ENCODE results near the gene PHTF1.

The PHTF1 gene

DNA sequence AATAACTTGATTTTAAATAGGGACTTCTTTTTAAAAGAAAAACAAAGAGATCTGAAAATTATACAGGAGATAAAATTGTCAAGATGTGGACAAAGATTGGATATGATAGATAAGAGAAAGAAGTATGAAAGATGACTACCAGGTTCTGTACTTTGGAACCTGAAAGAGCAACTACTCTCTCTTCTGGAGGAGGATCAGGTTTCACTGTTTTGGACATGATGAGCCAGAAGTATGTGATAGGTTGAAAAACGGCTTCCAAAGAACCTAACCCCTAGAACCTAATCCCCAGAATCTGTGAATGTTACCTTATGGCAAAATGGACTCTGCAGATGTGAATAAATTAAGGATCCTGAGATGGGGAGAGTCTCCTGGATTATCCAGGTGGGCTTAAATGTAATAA is 26.8 kb upstream of the PHTF1 start:
- no peak overlapping the region for H3K4me3 ChIP-seq (ENCODE audit: low read depth, low read length)
- TF ChIP-seq, protein P1, sequence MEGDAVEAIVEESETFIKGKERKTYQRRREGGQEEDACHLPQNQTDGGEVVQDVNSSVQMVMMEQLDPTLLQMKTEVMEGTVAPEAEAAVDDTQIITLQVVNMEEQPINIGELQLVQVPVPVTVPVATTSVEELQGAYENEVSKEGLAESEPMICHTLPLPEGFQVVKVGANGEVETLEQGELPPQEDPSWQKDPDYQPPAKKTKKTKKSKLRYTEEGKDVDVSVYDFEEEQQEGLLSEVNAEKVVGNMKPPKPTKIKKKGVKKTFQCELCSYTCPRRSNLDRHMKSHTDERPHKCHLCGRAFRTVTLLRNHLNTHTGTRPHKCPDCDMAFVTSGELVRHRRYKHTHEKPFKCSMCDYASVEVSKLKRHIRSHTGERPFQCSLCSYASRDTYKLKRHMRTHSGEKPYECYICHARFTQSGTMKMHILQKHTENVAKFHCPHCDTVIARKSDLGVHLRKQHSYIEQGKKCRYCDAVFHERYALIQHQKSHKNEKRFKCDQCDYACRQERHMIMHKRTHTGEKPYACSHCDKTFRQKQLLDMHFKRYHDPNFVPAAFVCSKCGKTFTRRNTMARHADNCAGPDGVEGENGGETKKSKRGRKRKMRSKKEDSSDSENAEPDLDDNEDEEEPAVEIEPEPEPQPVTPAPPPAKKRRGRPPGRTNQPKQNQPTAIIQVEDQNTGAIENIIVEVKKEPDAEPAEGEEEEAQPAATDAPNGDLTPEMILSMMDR (IDR thresholded peaks at IDR 0.05; ENCODE audit: borderline replicate concordance, insufficient read depth, low read depth, low read length) = no peak

DNA sequence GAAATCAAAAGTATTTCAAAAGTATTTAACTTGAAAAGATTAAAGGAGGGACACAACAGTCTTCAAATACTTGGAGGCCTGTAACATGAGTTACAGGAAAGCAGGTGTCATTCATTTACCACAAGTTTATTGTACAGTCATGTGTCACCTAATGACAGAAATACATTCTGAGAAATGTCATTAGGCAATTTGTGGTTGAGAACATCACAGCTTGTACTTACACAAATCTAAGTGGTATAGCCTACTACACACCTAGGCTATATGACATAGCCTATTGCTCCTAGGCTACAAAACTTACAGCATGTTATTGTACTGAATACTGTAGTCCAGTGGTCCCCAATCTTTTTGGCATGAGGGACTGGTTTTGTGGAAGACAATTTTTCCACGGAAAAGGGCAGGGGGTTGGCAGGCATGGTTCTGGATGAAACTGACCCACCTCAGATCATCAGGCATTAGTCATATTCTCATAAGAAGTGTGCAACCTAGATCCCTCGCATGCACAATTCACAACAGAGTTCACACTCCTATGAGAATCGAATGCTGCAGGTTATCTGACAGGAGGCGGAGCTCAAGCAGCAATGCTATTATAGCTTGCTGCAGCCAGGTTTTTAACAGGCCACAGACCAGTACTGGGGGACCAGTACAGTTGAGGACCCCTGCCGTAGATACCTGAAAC is 25.0 kb upstream of the PHTF1 start:
- TF ChIP-seq, protein P1 (IDR thresholded peaks at IDR 0.05; ENCODE audit: borderline replicate concordance, insufficient read depth, low read depth, low read length) = no peak
- H3K4me3 ChIP-seq (ENCODE audit: low read depth, low read length) = no peak overlapping the region

DNA sequence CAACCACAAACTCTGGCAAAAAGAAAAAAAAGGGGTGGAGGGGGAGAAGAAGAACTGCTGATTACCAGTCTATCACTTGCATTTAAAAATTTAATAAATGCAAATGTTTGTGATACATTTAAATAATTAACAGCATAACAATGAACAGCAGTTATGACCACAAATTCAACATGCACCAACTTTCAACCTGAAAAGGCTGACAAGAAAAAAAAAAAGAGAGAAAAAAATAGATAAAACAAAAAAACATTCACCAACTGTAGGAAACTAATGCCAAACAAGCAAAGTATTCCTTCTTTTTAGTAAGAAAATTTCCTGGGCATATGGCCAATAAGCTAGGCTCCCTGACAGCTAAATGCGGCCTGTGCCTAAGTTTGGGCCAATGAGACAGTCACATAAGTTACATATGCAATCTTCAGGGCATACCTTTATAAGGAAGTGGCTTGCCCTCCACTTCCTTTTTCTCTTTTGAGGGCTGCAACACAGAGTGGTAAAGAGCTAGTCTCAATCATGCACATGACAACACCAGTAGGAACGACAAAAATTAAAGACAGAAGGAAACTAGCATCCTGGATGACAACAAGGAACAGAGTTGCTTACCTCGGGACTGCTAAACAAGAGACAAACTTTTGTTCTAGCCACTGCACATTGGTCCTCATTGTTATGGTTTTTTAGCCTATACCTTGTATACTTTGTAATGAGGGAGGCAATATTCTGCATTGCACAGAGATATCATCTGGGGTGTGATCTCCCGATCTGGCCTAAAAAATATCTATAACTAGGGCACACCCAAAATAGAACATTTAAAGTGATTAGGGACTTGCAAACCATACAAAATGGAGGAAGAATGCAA is 24.2 kb upstream of the PHTF1 start:
- no peak overlapping the region for H3K4me3 ChIP-seq (ENCODE audit: low read depth, low read length)
- TF ChIP-seq, protein P1 (IDR thresholded peaks at IDR 0.05; ENCODE audit: borderline replicate concordance, insufficient read depth, low read depth, low read length) = no peak

DNA sequence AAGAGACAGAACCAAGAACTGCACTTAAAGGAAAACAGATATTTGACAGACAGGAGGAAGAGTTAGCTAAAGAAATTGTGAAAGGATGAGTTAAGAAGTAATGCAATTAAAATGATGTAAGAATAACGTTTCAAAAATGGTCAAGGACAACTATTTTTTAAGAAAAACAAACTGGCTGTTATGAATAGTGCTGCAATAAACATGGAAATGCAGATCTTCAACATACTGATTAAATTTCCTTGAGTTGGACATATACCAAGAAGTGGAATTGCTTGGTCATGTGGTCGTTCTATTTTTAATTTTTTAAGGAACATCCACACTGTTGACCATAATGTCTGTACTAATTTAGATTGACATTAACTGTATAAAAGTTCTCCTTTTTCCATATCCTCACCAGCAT is 23.1 kb upstream of the PHTF1 start:
- TF ChIP-seq, protein P1 (IDR thresholded peaks at IDR 0.05; ENCODE audit: borderline replicate concordance, insufficient read depth, low read depth, low read length) = no peak
- H3K4me3 ChIP-seq (ENCODE audit: low read depth, low read length) = no peak overlapping the region

DNA sequence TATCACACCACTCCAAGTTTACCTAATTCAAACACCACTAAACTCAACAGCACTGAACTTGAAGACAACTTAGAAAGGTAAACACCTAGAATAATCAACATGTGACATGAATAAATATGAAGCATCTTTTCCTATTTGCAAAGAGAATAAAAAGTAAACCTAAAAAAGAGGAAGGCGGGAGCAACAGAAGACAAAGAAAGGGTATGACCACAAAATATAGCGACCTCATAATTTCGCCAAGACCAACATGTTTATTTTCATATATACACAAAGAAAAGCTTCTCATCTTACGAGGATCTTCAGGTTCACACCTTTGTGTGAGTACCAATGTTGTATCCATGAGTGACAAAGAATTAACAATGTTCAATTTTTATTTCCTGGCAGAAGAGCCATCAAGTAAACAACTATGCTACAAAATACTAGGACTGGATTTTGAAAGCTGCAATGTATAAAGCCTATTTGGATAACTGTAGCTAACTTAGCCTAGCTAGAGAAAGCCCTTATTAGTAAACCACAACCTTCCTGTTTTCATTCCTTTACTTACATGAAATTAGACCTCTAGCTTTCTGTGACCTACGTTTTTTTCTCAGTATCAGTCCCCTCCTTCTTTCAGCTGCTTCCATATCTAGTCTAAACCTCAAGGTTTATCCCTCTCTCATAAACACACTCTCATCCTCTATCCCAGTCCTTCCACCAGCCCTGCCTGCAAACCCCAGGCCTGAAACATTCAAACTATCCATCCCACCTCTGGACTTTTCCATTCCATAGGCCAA is 21.3 kb upstream of the PHTF1 start:
- H3K4me3 ChIP-seq (ENCODE audit: low read depth, low read length) = no peak overlapping the region
- TF ChIP-seq, protein P1 (IDR thresholded peaks at IDR 0.05; ENCODE audit: borderline replicate concordance, insufficient read depth, low read depth, low read length) = no peak

DNA sequence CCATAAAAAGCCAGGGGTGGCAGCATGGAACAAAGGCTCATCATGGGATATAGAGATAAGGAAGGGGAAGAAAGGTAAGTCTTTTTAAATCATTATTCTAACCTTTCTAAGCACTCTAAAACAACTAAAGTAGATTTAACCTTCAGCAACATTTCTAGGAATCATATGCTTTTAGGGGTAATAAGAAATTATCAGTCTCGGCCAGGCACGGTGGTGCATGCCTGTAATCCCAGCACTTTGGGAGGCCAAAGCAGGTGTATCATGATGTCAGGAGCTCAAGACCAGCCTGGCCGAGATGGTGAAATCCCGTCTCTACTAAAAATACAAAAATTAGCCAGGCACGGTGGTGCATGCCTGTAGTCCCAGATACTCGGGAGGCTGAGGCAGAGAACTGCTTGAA is 20.3 kb upstream of the PHTF1 start:
- TF ChIP-seq, protein P1 (IDR thresholded peaks at IDR 0.05; ENCODE audit: borderline replicate concordance, insufficient read depth, low read depth, low read length) = no peak
- no peak overlapping the region for H3K4me3 ChIP-seq (ENCODE audit: low read depth, low read length)
